Gastroesophageal sphincter (tissue), 3 donors: ENCODE data around the gene SPSB1.

Experiments used
- CTCF ChIP-seq, 4 experiments: fragments of 200-600 bp in 2 of 4; fragments of 450-650 bp in 2 of 4; sonication (generic) in 1 of 4; IDR thresholded peaks; one replicate each; pipeline ENCODE4 v1.5.1; 2017 to 2019; ENCODE audit warnings: antibody characterized with exemption in 4 of 4, mild to moderate bottlenecking in 2 of 4, moderate library complexity in 2 of 4
- POLR2AphosphoS5 ChIP-seq: sonication (generic); formaldehyde crosslinking; IDR thresholded peaks from one replicate; pipeline ENCODE4 v1.6.1; 2017; ENCODE audit warnings: antibody characterized with exemption

GRCh38 chr1:9397047-9397446 is 104.4 kb downstream of the SPSB1 start:
- TF ChIP-seq CTCF (IDR thresholded peaks at IDR 0.05) = no peak
- TF ChIP-seq POLR2AphosphoS5 = no peak
